ENCODE data around the gene MED13. TPM values are rescaled to one million over a fixed set of nuclear protein-coding genes. Genes with fewer than 3 reads are reported as not detected.

The MED13 gene
- total and polyA plus RNA-seq, 4 donors, result 6.6 to 64.0 (median 26.0) TPM

GRCh38 chr17:61972311-61972710 lies 92.8 kb downstream of the MED13 start:
- Histone ChIP-seq H3K27ac (ENCODE audit: low read depth in 1 of 2, low read length in 2 of 2) (no peak overlapping the region), H3K9me3 (ENCODE audit: control insufficient read depth in 4 of 4, low read length in 3 of 4) (no peaks in the 10 kb centered on the region), H3K27me3 (ENCODE audit: control insufficient read depth in 4 of 4, insufficient read depth in 4 of 4, low read length in 3 of 4) (no peaks in the 10 kb centered on the region), H3K9ac (ENCODE audit: low read depth in 1 of 2, low read length in 2 of 2) (no peak overlapping the region), H3K4me1 (ENCODE audit: control insufficient read depth in 4 of 4, insufficient read depth in 4 of 4, low read length in 3 of 4) (no peaks in the 10 kb centered on the region), H3K4me3 (ENCODE audit: low read depth in 1 of 3, low read length in 3 of 3) (no peak overlapping the region), H3K36me3 (ENCODE audit: control insufficient read depth in 4 of 4, insufficient read depth in 3 of 4, low read depth in 1 of 4, low read length in 3 of 4) (peaks cover 5 to 46% (median 30%) of the 10 kb centered on the region in 4 donors)
- no peak for DNase-seq (ENCODE audit: low spot score)
- TF ChIP-seq, protein P1, sequence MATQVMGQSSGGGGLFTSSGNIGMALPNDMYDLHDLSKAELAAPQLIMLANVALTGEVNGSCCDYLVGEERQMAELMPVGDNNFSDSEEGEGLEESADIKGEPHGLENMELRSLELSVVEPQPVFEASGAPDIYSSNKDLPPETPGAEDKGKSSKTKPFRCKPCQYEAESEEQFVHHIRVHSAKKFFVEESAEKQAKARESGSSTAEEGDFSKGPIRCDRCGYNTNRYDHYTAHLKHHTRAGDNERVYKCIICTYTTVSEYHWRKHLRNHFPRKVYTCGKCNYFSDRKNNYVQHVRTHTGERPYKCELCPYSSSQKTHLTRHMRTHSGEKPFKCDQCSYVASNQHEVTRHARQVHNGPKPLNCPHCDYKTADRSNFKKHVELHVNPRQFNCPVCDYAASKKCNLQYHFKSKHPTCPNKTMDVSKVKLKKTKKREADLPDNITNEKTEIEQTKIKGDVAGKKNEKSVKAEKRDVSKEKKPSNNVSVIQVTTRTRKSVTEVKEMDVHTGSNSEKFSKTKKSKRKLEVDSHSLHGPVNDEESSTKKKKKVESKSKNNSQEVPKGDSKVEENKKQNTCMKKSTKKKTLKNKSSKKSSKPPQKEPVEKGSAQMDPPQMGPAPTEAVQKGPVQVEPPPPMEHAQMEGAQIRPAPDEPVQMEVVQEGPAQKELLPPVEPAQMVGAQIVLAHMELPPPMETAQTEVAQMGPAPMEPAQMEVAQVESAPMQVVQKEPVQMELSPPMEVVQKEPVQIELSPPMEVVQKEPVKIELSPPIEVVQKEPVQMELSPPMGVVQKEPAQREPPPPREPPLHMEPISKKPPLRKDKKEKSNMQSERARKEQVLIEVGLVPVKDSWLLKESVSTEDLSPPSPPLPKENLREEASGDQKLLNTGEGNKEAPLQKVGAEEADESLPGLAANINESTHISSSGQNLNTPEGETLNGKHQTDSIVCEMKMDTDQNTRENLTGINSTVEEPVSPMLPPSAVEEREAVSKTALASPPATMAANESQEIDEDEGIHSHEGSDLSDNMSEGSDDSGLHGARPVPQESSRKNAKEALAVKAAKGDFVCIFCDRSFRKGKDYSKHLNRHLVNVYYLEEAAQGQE (IDR thresholded peaks at IDR 0.05), result no peak
- TF ChIP-seq, protein P2, sequence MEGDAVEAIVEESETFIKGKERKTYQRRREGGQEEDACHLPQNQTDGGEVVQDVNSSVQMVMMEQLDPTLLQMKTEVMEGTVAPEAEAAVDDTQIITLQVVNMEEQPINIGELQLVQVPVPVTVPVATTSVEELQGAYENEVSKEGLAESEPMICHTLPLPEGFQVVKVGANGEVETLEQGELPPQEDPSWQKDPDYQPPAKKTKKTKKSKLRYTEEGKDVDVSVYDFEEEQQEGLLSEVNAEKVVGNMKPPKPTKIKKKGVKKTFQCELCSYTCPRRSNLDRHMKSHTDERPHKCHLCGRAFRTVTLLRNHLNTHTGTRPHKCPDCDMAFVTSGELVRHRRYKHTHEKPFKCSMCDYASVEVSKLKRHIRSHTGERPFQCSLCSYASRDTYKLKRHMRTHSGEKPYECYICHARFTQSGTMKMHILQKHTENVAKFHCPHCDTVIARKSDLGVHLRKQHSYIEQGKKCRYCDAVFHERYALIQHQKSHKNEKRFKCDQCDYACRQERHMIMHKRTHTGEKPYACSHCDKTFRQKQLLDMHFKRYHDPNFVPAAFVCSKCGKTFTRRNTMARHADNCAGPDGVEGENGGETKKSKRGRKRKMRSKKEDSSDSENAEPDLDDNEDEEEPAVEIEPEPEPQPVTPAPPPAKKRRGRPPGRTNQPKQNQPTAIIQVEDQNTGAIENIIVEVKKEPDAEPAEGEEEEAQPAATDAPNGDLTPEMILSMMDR (IDR thresholded peaks at IDR 0.05; ENCODE audit: low read depth, low read length, missing input control), result no peak
- TF ChIP-seq MAX (IDR thresholded peaks at IDR 0.05) (no peak), SP1 (IDR thresholded peaks at IDR 0.05) (no peak), EGR1 (IDR thresholded peaks at IDR 0.05; ENCODE audit: low read depth in 2 of 2) (no peak), GABPA (IDR thresholded peaks at IDR 0.05 in 1 of 2, conservative IDR thresholded peaks at IDR 0.05 in 1 of 2) (no peak), FOXA1 (IDR thresholded peaks at IDR 0.05) (no peak), YY1 (IDR thresholded peaks at IDR 0.05) (no peak), RXRA (IDR thresholded peaks at IDR 0.05) (no peak), ZBTB33 (IDR thresholded peaks at IDR 0.05) (no peak)

DNA sequence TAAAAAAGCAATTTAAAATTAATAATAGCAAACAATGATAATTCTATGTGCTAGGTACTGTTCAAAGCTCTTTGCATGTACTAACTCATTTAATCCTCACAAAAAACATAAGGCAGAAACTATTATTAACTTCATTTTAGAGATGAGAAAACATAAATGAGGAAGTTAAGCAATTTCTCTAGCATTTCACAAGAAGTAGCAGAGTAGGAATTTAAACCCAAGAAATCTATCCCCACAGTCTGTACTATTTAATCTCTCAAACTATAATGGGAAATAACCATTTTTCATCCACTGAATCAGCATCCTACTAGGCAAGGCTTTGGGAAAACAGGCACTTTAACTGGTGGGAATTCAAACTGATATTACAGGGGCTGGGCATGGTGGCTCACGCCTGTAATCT lies 95.0 kb downstream of the MED13 start:
- WGBS, result 98% methylated on average over 1 of the region's 1 CpG
- TF ChIP-seq FOXA1 (IDR thresholded peaks at IDR 0.05) (no peak), EGR1 (IDR thresholded peaks at IDR 0.05; ENCODE audit: low read depth in 2 of 2) (no peak), RXRA (IDR thresholded peaks at IDR 0.05) (no peak), ZBTB33 (IDR thresholded peaks at IDR 0.05) (no peak), YY1 (IDR thresholded peaks at IDR 0.05) (no peak), SP1 (IDR thresholded peaks at IDR 0.05) (no peak), HNF4A (conservative IDR thresholded peaks at IDR 0.05) (no peak), HNF4G (IDR thresholded peaks at IDR 0.05) (no peak), MAX (IDR thresholded peaks at IDR 0.05) (no peak)
- TF ChIP-seq, protein P3, sequence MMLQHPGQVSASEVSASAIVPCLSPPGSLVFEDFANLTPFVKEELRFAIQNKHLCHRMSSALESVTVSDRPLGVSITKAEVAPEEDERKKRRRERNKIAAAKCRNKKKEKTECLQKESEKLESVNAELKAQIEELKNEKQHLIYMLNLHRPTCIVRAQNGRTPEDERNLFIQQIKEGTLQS (IDR thresholded peaks at IDR 0.05), result no peak
- TF ChIP-seq, protein P2 (IDR thresholded peaks at IDR 0.05; ENCODE audit: low read depth, low read length, missing input control), result no peak
- TF ChIP-seq, protein P1 (IDR thresholded peaks at IDR 0.05), result no peak
- Histone ChIP-seq H3K36me3 (ENCODE audit: control insufficient read depth in 4 of 4, insufficient read depth in 3 of 4, low read depth in 1 of 4, low read length in 3 of 4) (peaks cover 7 to 61% (median 39%) of the 10 kb centered on the region in 4 donors), H3K9ac (ENCODE audit: low read depth in 1 of 2, low read length in 2 of 2) (no peak overlapping the region), H3K27ac (ENCODE audit: low read depth in 1 of 2, low read length in 2 of 2) (no peak overlapping the region), H3K9me3 (ENCODE audit: control insufficient read depth in 4 of 4, low read length in 3 of 4) (no peaks in the 10 kb centered on the region), H3K27me3 (ENCODE audit: control insufficient read depth in 4 of 4, insufficient read depth in 4 of 4, low read length in 3 of 4) (no peaks in the 10 kb centered on the region), H3K4me3 (ENCODE audit: low read depth in 1 of 3, low read length in 3 of 3) (no peak overlapping the region), H3K4me1 (ENCODE audit: control insufficient read depth in 4 of 4, insufficient read depth in 4 of 4, low read length in 3 of 4) (no peaks in the 10 kb centered on the region)
- DNase-seq (ENCODE audit: low spot score), result no peak

Data from liver (tissue), 9 donors.